KMS-11 (cell line): ENCODE results near the gene KIF12.

Source experiments
- H2AFZ ChIP-seq: fragments of 200-600 bp; sonication (generic); 2 replicates; pipeline ENCODE4 v1.6.1; 2016; ENCODE audit warnings: antibody characterized with exemption, mixed run types, low read depth
- H3K27ac ChIP-seq: fragments of 200-600 bp; sonication (generic); 2 replicates; pipeline ENCODE4 v1.6.1; 2016; ENCODE audit warnings: mild to moderate bottlenecking, mixed run types
- H3K27me3 ChIP-seq: fragments of 200-600 bp; sonication (generic); 2 replicates; pipeline ENCODE4 v1.6.1; 2017; ENCODE audit warnings: mild to moderate bottlenecking, low read depth, mixed run types, moderate library complexity; ENCODE audit not compliant: insufficient read depth
- H3K36me3 ChIP-seq: fragments of 200-600 bp; sonication (generic); 2 replicates; pipeline ENCODE4 v1.6.1; 2017; ENCODE audit warnings: mild to moderate bottlenecking, mixed run types; ENCODE audit not compliant: insufficient read depth
- H3K4me1 ChIP-seq: fragments of 200-600 bp; sonication (generic); 2 replicates; pipeline ENCODE4 v1.6.1; 2016; ENCODE audit warnings: mild to moderate bottlenecking, low read depth, mixed run types; ENCODE audit not compliant: poor library complexity, severe bottlenecking
- H3K4me2 ChIP-seq: fragments of 200-600 bp; sonication (generic); 2 replicates; pipeline ENCODE4 v1.7.0; 2016; ENCODE audit warnings: mild to moderate bottlenecking, mixed run types
- H3K4me3 ChIP-seq: fragments of 200-600 bp; sonication (generic); IDR thresholded peaks from 2 replicates; pipeline ENCODE4 v1.6.1; 2017; ENCODE audit warnings: low read depth, low read length, mixed read lengths; ENCODE audit not compliant: insufficient read depth
- H3K79me2 ChIP-seq: fragments of 200-600 bp; sonication (generic); 2 replicates; pipeline ENCODE4 v1.6.1; 2016; ENCODE audit warnings: low read depth, mixed run types; ENCODE audit not compliant: insufficient read depth
- H3K9ac ChIP-seq: fragments of 200-600 bp; sonication (generic); 2 replicates; pipeline ENCODE4 v1.6.1; 2016; ENCODE audit warnings: mild to moderate bottlenecking, mixed run types
- H4K20me1 ChIP-seq: fragments of 200-600 bp; sonication (generic); 2 replicates; pipeline ENCODE4 v1.6.1; 2016; ENCODE audit warnings: mild to moderate bottlenecking, mixed run types; ENCODE audit not compliant: insufficient read depth
- CTCF ChIP-seq: fragments of 200-600 bp; sonication (generic); conservative IDR thresholded peaks from 2 replicates; pipeline ENCODE4 v1.6.1; 2017; ENCODE audit warnings: low read depth, mild to moderate bottlenecking, antibody characterized with exemption, low read length, moderate library complexity, mixed read lengths

KIF12 gene

GRCh38 chr9:114140850-114141249, 41.8 kb upstream of the KIF12 start:
- Histone ChIP-seq H3K9ac (no peak overlapping the region), H3K27me3 (no peaks in the 10 kb centered on the region), H3K4me3 (no peak overlapping the region), H3K79me2 (no peaks in the 10 kb centered on the region), H4K20me1 (no peaks in the 10 kb centered on the region), H2AFZ (no peak overlapping the region), H3K4me1 (no peaks in the 10 kb centered on the region), H3K27ac (no peak overlapping the region), H3K36me3 (no peaks in the 10 kb centered on the region), H3K4me2 (no peak overlapping the region)
- TF ChIP-seq CTCF = no peak

- H3K27ac ChIP-seq = no peak overlapping the region
- TF ChIP-seq CTCF = no peak
- H4K20me1 ChIP-seq = no peaks in the 10 kb centered on the region
- no peaks in the 10 kb centered on the region for H3K27me3 ChIP-seq
- H3K36me3 ChIP-seq = no peaks in the 10 kb centered on the region
- no peak overlapping the region for H3K9ac ChIP-seq
- H3K79me2 ChIP-seq = no peaks in the 10 kb centered on the region
- no peak overlapping the region for H3K4me2 ChIP-seq
- no peaks in the 10 kb centered on the region for H3K4me1 ChIP-seq
- no peak overlapping the region for H3K4me3 ChIP-seq
- H2AFZ ChIP-seq = no peak overlapping the region
Observed at GRCh38 chr9:114140401-114140800, 41.3 kb upstream of the KIF12 start.

GRCh38 chr9:114139071-114139470, 40.0 kb upstream of the KIF12 start:
- Histone ChIP-seq H3K4me2 (no peak overlapping the region), H3K4me3 (no peak overlapping the region), H3K79me2 (no peaks in the 10 kb centered on the region), H4K20me1 (no peaks in the 10 kb centered on the region), H3K27ac (no peak overlapping the region), H3K9ac (no peak overlapping the region), H3K36me3 (no peaks in the 10 kb centered on the region), H2AFZ (no peak overlapping the region), H3K27me3 (no peaks in the 10 kb centered on the region), H3K4me1 (no peaks in the 10 kb centered on the region)
- TF ChIP-seq CTCF = no peak

GRCh38 chr9:114138552-114138971, 39.5 kb upstream of the KIF12 start:
- no peaks in the 10 kb centered on the region for H3K36me3 ChIP-seq
- H3K79me2 ChIP-seq = no peaks in the 10 kb centered on the region
- no peak overlapping the region for H3K9ac ChIP-seq
- H3K4me3 ChIP-seq = no peak overlapping the region
- TF ChIP-seq CTCF = no peak
- H4K20me1 ChIP-seq = no peaks in the 10 kb centered on the region
- H3K27ac ChIP-seq = no peak overlapping the region
- no peak overlapping the region for H2AFZ ChIP-seq
- no peaks in the 10 kb centered on the region for H3K27me3 ChIP-seq
- H3K4me2 ChIP-seq = no peak overlapping the region
- H3K4me1 ChIP-seq = no peaks in the 10 kb centered on the region

- Histone ChIP-seq H3K36me3 (no peaks in the 10 kb centered on the region), H3K27me3 (no peaks in the 10 kb centered on the region), H2AFZ (no peak overlapping the region), H4K20me1 (no peaks in the 10 kb centered on the region), H3K4me1 (no peaks in the 10 kb centered on the region), H3K79me2 (no peaks in the 10 kb centered on the region), H3K4me2 (no peak overlapping the region), H3K9ac (no peak overlapping the region), H3K4me3 (no peak overlapping the region), H3K27ac (no peak overlapping the region)
- TF ChIP-seq CTCF = no peak
Observed at GRCh38 chr9:114137831-114138230, 38.7 kb upstream of the KIF12 start.
